C4-2B (cell line): ENCODE data around the gene ABCA4.

Experiments used
- H3K27ac ChIP-seq: fragments of 450-650 bp; 2 replicates; pipeline ENCODE4 v1.5.1; 2017
- CTCF ChIP-seq: fragments of 450-650 bp; conservative IDR thresholded peaks from 2 replicates; pipeline ENCODE4 v1.5.1; 2017; ENCODE audit warnings: mild to moderate bottlenecking
- ZFX ChIP-seq: fragments of 450-650 bp; IDR thresholded peaks from 2 replicates; pipeline ENCODE4 v1.6.1; 2017

ABCA4 gene

GRCh38 chr1:94090761-94091160, 30.2 kb downstream of the ABCA4 start:
- TF ChIP-seq CTCF (no peak), ZFX (no peak)
- no peak overlapping the region for H3K27ac ChIP-seq

GRCh38 chr1:94087193-94087592, 33.8 kb downstream of the ABCA4 start:
- H3K27ac ChIP-seq = no peak overlapping the region
- TF ChIP-seq CTCF = no peak

- no peak overlapping the region for H3K27ac ChIP-seq
- TF ChIP-seq CTCF (no peak), ZFX (no peak)
Observed at GRCh38 chr1:94084547-94084946, 36.4 kb downstream of the ABCA4 start.

- no peak overlapping the region for H3K27ac ChIP-seq
- TF ChIP-seq CTCF (no peak), ZFX (no peak)
Observed at GRCh38 chr1:94084085-94084484, 36.9 kb downstream of the ABCA4 start.

GRCh38 chr1:94083681-94084080, 37.3 kb downstream of the ABCA4 start:
- no peak overlapping the region for H3K27ac ChIP-seq
- TF ChIP-seq CTCF (no peak), ZFX (no peak)

- no peak overlapping the region for H3K27ac ChIP-seq
- TF ChIP-seq ZFX (no peak), CTCF (no peak)
Observed at GRCh38 chr1:94081566-94082344, 39.2 kb downstream of the ABCA4 start.

- no peak overlapping the region for H3K27ac ChIP-seq
Observed at GRCh38 chr1:94079989-94080388, 41.0 kb downstream of the ABCA4 start.

More at GRCh38 chr1:94079989-94080388, 41.0 kb downstream of the ABCA4 start:
- TF ChIP-seq ZFX (no peak), CTCF (no peak)
